GM13977 (cell line): ENCODE data around the gene NANOS2.

Experiments used
- DNase-seq: peaks from one replicate; pipeline ENCODE4 v3.0.0; 2012; ENCODE audit warnings: low spot score
- in situ Hi-C: fragments of 300-500 bp; cut with MboI; formaldehyde crosslinking; loops from one replicate; pipeline ENCODE4 v1.12.0; 2022; ENCODE audit warnings: low sequenced_read_pairs, low pct_unique_long_range_greater_than_20kb, mixed read lengths, inconsistent platforms; ENCODE audit not compliant: unreplicated experiment
- TF ChIP-seq, protein P1 (sequence below): IDR thresholded peaks from 2 replicates; pipeline ENCODE4 v1.5.1; 2012; ENCODE audit warnings: mild to moderate bottlenecking, control low read depth; ENCODE audit not compliant: insufficient read depth; ENCODE audit errors: extremely low read depth, missing control alignments

The NANOS2 gene

DNA sequence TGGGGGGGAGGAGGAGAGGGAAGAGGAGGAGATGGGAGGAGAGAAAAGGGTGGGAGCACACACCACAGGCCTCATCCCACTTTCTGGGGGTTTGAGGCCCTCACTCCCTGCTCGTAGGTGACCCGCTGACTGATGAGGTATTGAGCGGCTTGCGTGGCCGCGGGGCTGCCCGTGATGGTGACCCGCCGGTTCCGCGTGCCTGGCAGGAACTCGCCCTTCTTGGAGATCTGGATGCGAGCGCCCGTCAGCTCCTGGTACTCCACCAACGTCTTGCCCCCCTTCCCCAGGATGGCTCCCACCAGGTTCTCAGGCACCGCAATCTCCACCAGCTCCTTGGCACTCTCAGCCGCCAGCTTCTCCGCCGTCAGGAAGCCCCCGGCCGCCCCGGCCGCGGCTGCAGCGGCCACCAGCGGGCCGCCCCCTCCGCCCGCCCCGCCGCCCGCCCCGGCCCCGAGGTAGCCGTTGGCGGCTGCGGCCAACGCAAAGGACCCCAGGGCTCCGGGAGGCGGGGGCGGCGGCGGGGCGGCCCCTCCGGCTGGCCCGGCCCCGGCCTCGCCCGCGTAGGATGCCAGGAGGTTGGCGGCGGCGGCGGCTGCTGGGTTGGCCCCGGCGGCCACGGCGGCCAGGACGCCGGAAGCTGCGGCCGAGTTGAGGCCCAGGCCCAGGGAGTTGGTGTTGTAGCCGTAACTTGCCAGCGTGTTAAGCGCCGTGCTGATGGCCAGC is 25.4 kb upstream of the NANOS2 start:
- TF ChIP-seq, protein P1, sequence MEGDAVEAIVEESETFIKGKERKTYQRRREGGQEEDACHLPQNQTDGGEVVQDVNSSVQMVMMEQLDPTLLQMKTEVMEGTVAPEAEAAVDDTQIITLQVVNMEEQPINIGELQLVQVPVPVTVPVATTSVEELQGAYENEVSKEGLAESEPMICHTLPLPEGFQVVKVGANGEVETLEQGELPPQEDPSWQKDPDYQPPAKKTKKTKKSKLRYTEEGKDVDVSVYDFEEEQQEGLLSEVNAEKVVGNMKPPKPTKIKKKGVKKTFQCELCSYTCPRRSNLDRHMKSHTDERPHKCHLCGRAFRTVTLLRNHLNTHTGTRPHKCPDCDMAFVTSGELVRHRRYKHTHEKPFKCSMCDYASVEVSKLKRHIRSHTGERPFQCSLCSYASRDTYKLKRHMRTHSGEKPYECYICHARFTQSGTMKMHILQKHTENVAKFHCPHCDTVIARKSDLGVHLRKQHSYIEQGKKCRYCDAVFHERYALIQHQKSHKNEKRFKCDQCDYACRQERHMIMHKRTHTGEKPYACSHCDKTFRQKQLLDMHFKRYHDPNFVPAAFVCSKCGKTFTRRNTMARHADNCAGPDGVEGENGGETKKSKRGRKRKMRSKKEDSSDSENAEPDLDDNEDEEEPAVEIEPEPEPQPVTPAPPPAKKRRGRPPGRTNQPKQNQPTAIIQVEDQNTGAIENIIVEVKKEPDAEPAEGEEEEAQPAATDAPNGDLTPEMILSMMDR: no peak
- in situ Hi-C loops: no loop called here
- DNase-seq: no peak

DNA sequence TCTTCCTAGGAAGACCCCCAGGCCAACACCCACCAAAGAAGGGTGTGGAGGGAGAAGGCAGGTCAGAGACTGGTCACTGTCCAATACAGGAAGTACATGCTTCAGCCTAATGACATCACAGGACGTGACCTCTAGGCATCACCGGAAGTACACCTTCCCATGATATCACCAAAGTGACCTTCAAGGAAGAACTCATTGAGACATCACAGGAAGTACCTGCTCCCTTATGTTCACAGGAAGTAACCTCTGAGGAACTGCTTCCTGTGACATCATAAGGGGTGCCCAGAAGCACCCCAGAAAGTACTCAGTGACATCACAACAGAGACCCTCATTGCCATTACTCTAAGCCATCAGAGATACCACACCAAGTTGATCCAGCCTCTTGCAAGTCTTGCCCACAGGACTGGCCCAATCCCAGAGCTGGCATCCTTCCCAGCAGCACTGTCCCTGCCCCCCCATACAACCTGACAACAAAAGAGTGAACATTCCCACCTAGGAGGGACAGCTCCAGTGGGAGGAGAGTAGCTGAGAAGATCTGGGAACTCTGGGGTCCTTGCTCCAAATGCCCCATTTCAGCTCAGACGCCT is 24.2 kb upstream of the NANOS2 start:
- TF ChIP-seq, protein P1: no peak
- in situ Hi-C loops: no loop called here
- DNase-seq: no peak

DNA sequence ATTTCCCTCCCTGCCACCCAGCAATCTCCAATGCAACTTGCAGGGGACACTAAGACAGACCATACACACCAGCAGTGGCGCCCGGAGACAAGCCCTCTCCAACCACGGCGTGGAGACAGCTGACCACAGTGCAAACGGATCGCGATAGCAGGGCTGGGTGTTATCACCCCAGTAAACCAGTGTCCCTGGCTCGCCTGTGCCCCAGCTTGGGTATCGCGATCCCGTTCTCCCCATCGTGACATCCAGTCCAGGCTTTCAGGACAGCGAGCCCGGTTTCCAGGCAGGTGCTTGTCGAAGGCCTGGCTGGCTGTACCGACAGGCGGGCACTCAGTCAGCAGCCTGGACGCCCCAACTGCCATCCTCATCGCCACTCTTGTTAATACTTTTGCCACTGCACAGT is 20.7 kb upstream of the NANOS2 start:
- in situ Hi-C loops: no loop called here
- TF ChIP-seq, protein P1: no peak
- no peak for DNase-seq

DNA sequence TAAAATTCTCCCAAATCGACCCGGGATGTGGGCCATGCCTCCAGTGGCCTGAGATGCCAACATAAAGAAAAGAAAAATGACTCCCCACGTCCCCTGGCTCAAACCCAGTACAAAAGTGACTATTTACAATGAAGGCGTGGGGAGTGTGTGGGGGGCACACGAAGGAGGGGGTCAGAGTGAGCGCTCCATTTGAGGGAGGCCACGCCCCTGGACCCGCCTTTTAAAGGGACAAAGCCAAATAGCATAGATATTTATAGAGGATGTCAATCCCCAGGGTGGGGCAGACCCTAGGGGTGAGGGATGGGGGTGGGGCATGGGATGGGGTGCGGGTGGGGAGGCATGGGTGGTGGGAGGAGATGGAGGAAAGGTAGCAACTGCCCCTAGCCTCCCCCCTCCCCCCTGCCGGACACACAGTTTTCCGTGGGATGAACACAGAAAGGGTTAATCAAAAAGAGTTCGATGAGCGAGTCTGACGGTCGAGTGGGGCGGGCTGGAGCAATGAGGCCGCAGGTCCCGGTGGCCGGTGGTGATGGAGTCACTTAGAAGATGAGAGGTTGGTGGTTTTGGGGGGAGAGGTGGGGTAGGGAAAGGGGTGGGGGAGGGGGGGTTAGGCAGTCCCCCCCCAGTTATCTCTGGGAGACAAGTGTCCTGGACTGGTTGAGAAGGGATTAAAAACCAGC is 20.1 kb upstream of the NANOS2 start:
- no peak for DNase-seq
- TF ChIP-seq, protein P1: no peak
- in situ Hi-C loops: no loop called here

DNA sequence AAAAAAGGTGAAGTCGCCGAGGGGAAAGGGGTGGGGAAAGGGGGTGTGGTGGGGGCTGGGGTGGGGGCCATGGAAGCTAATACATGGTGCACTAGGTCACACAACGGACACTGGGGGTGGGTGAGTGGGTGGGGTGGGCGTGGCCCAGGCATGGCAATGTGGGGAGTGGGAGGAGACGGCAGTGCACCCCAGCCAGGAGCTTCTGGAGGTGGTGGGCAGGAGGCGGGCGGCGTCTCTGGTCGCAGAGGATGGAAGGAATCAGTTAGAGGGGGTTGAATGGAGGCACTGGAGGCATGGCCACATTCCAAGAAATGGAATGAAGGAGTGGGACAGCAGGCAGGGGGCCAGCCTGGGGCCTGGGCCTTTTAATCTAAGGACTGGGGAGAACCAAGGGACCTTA is 19.2 kb upstream of the NANOS2 start:
- in situ Hi-C loops: no loop called here
- DNase-seq: no peak
- TF ChIP-seq, protein P1: no peak

DNA sequence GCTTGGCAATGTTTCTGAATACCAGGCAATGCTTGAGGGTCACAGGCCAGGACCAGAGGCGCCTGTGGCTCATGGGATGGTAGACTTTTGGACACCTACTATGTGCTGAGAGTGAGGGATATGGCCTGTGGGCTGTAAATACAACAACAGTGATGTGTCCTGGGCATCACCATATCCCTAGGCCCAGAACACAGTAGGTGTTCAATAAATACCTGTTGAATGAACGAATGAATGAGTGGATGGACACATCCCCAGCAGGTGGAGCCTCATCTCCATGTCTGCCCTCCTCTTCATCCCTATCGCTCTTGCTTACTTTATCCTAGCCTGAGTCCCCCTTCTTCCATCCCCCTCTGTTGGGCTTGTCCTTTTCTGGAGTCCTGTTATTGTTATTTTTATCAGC is 16.5 kb upstream of the NANOS2 start:
- in situ Hi-C loops: no loop called here
- TF ChIP-seq, protein P1: no peak
- no peak for DNase-seq
